ENCODE measurements around the gene PDK4.

PDK4 gene

GRCh38 chr7:95602421-95602820 is 6.1 kb upstream of the PDK4 start:
- Histone ChIP-seq H3K27me3 (ENCODE audit: insufficient read depth, low read length, poor library complexity) (no peaks in the 10 kb centered on the region), H3K79me2 (ENCODE audit: insufficient read depth, low read length) (no peaks in the 10 kb centered on the region), H3K4me1 (ENCODE audit: insufficient read depth, low read length) (peaks cover 23% of the 10 kb centered on the region), H3K4me2 (ENCODE audit: insufficient read depth, low read length) (no peak overlapping the region), H4K20me1 (ENCODE audit: insufficient read depth, low read length) (no peaks in the 10 kb centered on the region), H2AFZ (ENCODE audit: low read depth, low read length) (no peak overlapping the region; the same call in 1 of the 2 replicates), H3K36me3 (ENCODE audit: insufficient read depth, low read length) (no peaks in the 10 kb centered on the region), H3K27ac (ENCODE audit: low read length) (no peak overlapping the region), H3K4me3 (ENCODE audit: low read depth in 1 of 2, low read length in 2 of 2) (no peak overlapping the region), H3K9me3 (ENCODE audit: insufficient read depth, low read length, severe bottlenecking) (peaks cover 4% of the 10 kb centered on the region), H3K9ac (ENCODE audit: low read depth, low read length) (no peak overlapping the region)
- DNase-seq (no peak), ATAC-seq (ENCODE audit: insufficient read depth, low read depth) (no peak)
- TF ChIP-seq EZH2 (IDR thresholded peaks at IDR 0.05; ENCODE audit: borderline replicate concordance, low read depth, low read length, severe bottlenecking) (no peak), CTCF (IDR thresholded peaks at IDR 0.05; ENCODE audit: borderline replicate concordance, extremely low read depth, low read length, poor library complexity, severe bottlenecking) (no peak)

GRCh38 chr7:95601316-95601715 is 5.0 kb upstream of the PDK4 start:
- Histone ChIP-seq H3K36me3 (ENCODE audit: insufficient read depth, low read length) (no peaks in the 10 kb centered on the region), H3K4me1 (ENCODE audit: insufficient read depth, low read length) (peaks cover 12% of the 10 kb centered on the region), H3K27ac (ENCODE audit: low read length) (no peak overlapping the region), H3K4me2 (ENCODE audit: insufficient read depth, low read length) (no peak overlapping the region), H4K20me1 (ENCODE audit: insufficient read depth, low read length) (no peaks in the 10 kb centered on the region), H3K9me3 (ENCODE audit: insufficient read depth, low read length, severe bottlenecking) (peaks cover 4% of the 10 kb centered on the region), H3K4me3 (ENCODE audit: low read depth in 1 of 2, low read length in 2 of 2) (no peak overlapping the region), H3K27me3 (ENCODE audit: insufficient read depth, low read length, poor library complexity) (no peaks in the 10 kb centered on the region), H2AFZ (ENCODE audit: low read depth, low read length) (no peak overlapping the region), H3K9ac (ENCODE audit: low read depth, low read length) (no peak overlapping the region), H3K79me2 (ENCODE audit: insufficient read depth, low read length) (no peaks in the 10 kb centered on the region)
- ATAC-seq (ENCODE audit: insufficient read depth, low read depth) (no peak), DNase-seq (no peak)
- TF ChIP-seq EZH2 (IDR thresholded peaks at IDR 0.05; ENCODE audit: borderline replicate concordance, low read depth, low read length, severe bottlenecking) (no peak), CTCF (IDR thresholded peaks at IDR 0.05; ENCODE audit: borderline replicate concordance, extremely low read depth, low read length, poor library complexity, severe bottlenecking) (no peak)

GRCh38 chr7:95599069-95599468 is 2.8 kb upstream of the PDK4 start:
- ATAC-seq (ENCODE audit: insufficient read depth, low read depth): no peak
- H3K27me3 ChIP-seq (ENCODE audit: insufficient read depth, low read length, poor library complexity): no peaks in the 10 kb centered on the region
- H3K4me3 ChIP-seq (ENCODE audit: low read depth in 1 of 2, low read length in 2 of 2): no peak overlapping the region
- no peaks in the 10 kb centered on the region for H4K20me1 ChIP-seq (ENCODE audit: insufficient read depth, low read length)
- H3K9ac ChIP-seq (ENCODE audit: low read depth, low read length): no peak overlapping the region
- H3K36me3 ChIP-seq (ENCODE audit: insufficient read depth, low read length): no peaks in the 10 kb centered on the region
- no peak overlapping the region for H2AFZ ChIP-seq (ENCODE audit: low read depth, low read length)
- no peak overlapping the region for H3K27ac ChIP-seq (ENCODE audit: low read length)
- no peaks in the 10 kb centered on the region for H3K4me1 ChIP-seq (ENCODE audit: insufficient read depth, low read length)
- no peaks in the 10 kb centered on the region for H3K9me3 ChIP-seq (ENCODE audit: insufficient read depth, low read length, severe bottlenecking)
- no peak for DNase-seq
- TF ChIP-seq EZH2 (IDR thresholded peaks at IDR 0.05; ENCODE audit: borderline replicate concordance, low read depth, low read length, severe bottlenecking): no peak
- TF ChIP-seq CTCF (IDR thresholded peaks at IDR 0.05; ENCODE audit: borderline replicate concordance, extremely low read depth, low read length, poor library complexity, severe bottlenecking): no peak
- no peak overlapping the region for H3K4me2 ChIP-seq (ENCODE audit: insufficient read depth, low read length)
- H3K79me2 ChIP-seq (ENCODE audit: insufficient read depth, low read length): no peaks in the 10 kb centered on the region

- TF ChIP-seq EZH2 (IDR thresholded peaks at IDR 0.05; ENCODE audit: borderline replicate concordance, low read depth, low read length, severe bottlenecking) (no peak), CTCF (IDR thresholded peaks at IDR 0.05; ENCODE audit: borderline replicate concordance, extremely low read depth, low read length, poor library complexity, severe bottlenecking) (no peak)
- ATAC-seq (ENCODE audit: insufficient read depth, low read depth) (no peak), DNase-seq (no peak)
- no peak overlapping the region for H3K27ac ChIP-seq (ENCODE audit: low read length)
- H4K20me1 ChIP-seq (ENCODE audit: insufficient read depth, low read length): no peaks in the 10 kb centered on the region
- no peak overlapping the region for H3K4me3 ChIP-seq (ENCODE audit: low read depth in 1 of 2, low read length in 2 of 2)
- H3K4me2 ChIP-seq (ENCODE audit: insufficient read depth, low read length): no peak overlapping the region
- no peaks in the 10 kb centered on the region for H3K4me1 ChIP-seq (ENCODE audit: insufficient read depth, low read length)
- H3K9ac ChIP-seq (ENCODE audit: low read depth, low read length): no peak overlapping the region
- no peak overlapping the region for H2AFZ ChIP-seq (ENCODE audit: low read depth, low read length)
- no peaks in the 10 kb centered on the region for H3K79me2 ChIP-seq (ENCODE audit: insufficient read depth, low read length)
- no peaks in the 10 kb centered on the region for H3K36me3 ChIP-seq (ENCODE audit: insufficient read depth, low read length)
- no peaks in the 10 kb centered on the region for H3K27me3 ChIP-seq (ENCODE audit: insufficient read depth, low read length, poor library complexity)
- H3K9me3 ChIP-seq (ENCODE audit: insufficient read depth, low read length, severe bottlenecking): no peaks in the 10 kb centered on the region
Measured at GRCh38 chr7:95598511-95598910, 2.2 kb upstream of the PDK4 start.
